GM21737 (cell line): ENCODE data around the gene SEPTIN3.
A peak's percentile ranks its signal among the peaks of the same experiment; 100 is the strongest.

Source experiments
- ATAC-seq: cut with Tn5 transposase; IDR thresholded peaks from one replicate; pipeline ENCODE4 v1.9.1; 2021; ENCODE audit warnings: mild to moderate bottlenecking, moderate library complexity; ENCODE audit not compliant: unreplicated experiment

The SEPTIN3 gene

DNA sequence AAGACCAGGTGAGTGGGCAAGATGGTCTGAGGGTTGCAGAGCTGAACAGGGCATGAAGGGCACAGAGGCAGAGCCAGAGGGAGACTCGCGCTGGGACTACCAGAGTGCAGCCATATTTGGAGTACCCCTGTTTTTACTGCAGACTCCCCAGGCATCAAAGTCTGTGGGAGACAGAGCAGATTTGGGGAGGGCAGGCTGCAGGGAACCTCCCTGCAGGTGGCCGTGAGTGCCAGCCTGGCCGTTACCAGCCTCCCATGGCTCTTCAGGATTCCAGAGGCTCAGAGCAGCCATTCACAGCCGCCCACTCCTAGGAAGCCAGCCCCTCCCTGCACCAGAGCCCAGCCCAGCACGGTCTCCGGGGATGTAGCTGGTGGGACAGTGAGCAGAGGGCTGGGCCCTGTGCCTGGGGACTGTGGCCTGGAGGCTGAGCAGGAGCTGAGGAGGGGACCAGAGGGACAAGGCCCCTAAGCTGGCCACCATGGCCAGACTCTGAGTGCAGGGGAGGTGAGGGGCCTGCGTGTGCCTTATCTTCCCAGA is at the start of gene SEPTIN3:
Gene SEPTIN3 (plus strand): TSS at position 334 of the 537 bp plus-strand sequence. CDS start 2,050 bp downstream, outside the sequence.
- no peak for ATAC-seq

- ATAC-seq: peak; percentile 20
Observed at GRCh38 chr22:41920271-41920976, 48.8 kb upstream of the SEPTIN3 start.

- no peak for ATAC-seq
Observed at GRCh38 chr22:41922328-41922727, 46.9 kb upstream of the SEPTIN3 start.

DNA sequence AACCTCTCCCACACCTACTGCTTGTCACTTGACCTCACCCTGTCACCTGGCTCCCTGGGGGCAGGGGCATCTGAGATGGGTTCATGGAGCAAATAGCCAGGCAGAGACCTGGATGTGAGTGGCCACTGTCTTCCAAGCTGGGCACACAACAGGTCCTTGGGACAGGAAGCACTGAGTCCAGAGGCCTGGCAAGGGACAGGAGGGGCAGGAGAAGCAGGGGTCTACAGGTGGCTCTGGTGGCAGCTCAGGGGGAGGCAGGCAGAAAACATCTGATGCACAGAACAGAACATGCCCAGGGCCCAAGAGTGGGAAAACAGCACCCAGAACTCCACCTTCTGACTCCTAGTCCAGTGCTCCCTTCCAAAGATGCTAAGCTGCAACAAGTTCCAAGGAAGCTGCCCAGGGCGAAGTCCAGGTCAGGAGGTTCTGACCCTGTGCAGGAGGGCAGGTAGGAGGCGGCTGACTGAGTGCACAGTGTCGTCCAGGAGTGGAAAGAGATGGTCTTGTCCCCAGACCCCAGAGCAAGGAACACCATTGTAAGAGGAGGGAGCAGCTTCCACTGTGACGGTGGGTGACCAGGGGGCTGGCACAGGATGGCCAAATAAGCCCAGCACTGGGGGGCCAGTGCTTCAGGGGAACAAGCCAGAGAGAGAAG is 46.2 kb upstream of the SEPTIN3 start:
- no peak for ATAC-seq

DNA sequence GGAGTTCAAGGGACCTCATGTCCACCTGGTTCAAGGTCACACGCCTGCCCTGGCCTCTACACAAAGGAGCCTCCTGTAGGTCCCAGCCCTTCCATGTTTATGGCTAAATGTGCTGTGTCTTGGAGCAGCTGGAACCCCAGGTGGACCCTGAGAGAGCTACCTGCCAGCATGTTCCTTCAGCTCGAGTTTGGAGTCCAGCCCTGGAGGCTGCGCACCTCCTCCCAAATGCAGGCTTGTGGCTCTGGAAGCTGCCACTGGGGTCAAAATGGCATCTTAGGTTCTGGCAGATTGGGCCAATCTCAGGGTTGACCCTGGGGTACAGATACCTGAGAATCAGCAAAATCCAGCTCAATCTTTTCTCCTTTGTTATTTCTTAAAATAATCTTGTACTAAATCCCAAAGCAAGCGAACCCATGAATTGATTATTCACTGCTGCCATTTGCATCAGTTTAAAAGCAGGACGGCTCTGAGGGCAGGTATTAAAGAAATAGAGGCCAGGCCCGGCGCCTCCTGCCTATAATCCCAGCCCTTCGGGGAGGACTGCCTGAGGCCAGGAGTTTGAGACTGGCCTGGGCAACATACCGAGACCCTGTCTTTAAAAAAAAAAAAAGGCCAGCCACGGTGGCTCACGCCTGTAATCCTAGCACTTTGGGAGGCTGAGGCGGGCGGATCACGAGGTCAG is 45.5 kb upstream of the SEPTIN3 start:
- no peak for ATAC-seq

DNA sequence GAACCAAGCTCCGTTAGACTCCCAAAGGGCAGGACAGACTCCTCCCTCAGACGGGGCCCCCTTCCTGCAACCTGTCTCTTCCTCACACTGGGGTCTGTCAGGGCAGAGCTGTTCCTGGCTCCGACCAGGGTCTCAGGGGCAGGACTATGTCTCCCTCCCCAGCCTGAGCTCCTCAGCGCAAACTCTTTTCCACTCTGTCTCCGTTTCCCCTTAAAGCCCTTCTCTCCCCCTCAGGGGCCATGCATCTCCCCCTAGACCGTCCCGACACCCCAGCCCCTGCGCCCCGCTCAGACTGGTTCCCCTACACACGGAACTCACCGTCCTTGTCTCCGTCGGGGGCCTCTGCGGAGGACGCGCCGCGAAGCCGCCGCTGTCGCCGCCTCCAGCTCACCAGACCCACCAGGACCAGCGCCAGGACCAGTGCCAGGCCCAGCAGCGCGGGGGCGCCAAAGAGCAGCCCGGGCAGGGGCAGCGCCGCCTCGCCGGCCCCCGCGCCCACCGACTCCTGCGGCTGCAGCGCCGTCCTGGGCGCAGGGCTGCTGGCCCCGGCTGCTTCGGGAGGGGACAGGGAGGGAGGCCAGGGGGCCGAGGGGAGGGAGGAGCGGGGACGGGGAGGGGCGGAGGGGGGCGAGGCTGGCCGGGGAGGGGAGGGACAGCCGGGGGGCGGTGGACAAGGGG is 43.3 kb upstream of the SEPTIN3 start:
- ATAC-seq: no peak

GRCh38 chr22:41927813-41928212 is 41.4 kb upstream of the SEPTIN3 start:
- ATAC-seq: no peak

GRCh38 chr22:41928593-41929417 is 40.4 kb upstream of the SEPTIN3 start:
- no peak for ATAC-seq

GRCh38 chr22:41929418-41929810 is 39.8 kb upstream of the SEPTIN3 start:
- ATAC-seq: no peak

DNA sequence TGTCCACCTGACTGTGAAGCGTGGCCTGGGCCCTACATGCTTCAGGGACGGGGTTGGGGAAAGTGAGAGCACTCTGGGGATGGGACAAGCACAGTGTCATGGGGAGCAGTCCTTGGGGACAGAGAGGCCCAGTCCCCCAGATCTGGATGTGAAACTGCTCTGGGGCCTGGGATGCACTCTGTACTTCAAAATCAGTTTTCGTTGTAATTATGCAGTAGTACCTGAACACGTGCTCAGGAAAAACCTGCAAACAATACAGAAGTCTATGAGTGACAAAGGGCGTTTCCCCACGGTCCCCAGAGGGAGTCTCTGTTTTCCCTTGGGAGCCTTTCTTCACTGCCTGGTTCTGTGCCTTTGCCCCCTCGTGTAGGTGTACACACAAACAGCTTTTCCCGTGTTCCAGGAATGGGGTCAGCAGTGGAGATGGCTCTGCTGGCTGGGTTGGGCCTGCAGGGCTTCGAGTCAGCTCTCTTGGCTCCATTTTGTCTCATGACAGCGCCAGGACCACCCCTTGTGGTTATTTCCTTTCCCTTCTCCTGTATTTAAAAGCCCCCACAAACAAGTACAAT is 37.5 kb upstream of the SEPTIN3 start:
- ATAC-seq: no peak

DNA sequence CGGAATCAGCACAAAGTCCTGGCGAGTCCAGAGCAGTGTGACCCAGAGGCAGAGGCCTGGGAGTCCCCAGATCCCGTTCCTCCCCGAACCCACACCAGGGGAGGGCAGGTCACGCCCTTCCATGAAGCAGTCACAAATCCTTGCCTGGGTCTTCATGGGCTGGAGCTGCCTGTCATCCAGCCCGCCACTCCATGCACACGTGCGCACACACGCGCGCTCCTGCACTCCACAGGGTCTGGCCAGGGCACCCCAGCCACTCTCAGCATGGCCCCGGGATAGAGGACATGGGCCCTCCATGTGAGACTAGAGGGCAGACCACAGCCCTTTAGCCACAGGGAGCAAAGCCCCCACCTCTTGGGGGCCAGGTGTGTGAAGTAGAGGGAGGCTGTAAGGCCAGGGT is 36.9 kb upstream of the SEPTIN3 start:
- no peak for ATAC-seq

DNA sequence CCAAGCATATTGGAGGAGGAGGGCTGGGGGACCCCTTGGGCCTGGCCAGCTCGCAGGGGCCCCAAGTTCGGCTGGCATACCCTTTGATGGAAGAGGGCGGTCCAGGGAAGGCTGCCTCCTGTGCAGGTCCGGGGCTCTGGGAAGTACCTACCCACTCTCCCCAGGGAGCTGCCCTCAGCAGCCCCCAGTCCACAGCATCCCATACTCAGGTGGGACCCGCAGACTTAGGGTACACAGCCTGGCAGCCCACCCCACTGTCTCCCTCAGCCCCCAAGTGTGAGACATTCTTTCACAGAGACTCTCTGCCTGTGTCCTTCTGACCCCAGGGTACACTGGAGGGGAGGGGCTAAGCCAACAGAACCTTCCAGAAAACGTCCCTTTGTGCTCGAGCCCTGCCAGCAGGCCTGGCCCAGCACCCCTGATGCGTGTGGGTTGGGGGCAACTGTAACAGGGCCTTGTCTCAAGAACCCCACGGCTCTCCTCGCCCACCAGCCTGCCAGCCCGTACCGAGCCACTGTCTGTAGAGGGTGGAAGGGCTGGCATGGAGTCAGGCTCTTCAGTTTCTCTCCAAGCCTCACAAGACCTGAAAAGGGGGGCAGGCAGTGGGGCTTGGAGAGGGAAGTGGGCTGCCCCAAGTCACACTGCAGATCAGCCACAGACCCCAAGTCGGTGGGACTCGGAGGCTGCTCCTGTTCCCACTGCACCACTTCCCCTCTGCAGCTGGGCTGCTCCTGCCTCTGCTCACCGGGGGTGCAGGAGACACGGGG is 35.6 kb upstream of the SEPTIN3 start:
- no peak for ATAC-seq

DNA sequence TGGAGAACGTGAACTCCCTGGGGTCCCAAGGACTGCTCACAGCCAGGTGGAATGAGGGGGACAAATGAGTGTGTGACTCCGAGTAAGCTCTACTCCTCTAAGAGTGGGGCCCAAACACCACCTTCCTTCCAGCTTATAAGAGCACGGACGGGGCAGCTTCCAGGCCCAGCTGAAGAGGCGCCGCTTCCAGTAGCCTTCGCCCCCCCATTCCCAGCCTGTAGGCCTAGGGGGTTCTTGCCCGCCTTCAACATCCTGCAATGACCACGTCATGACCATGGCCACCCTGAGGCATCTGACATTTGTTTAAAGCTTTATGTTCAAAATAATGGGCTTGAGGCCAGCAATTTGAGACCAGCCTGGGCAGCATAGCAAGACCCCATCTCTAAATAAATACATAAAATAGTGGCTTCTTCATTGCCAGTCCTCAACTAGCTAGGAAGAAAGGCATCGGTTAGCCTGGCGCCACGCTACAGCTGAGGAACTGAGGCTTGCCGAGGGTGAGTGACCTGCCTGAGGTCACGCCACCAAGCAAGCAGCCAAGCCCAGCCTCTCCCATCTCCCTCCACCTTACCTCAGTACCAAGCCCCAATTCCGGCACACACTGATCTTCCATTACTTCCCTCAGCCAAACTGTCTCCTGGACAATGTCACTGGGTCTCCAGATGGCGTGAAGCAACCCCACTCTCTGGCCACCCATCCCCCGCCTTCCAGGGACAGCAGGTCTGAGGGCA is 34.8 kb upstream of the SEPTIN3 start:
- ATAC-seq: no peak

DNA sequence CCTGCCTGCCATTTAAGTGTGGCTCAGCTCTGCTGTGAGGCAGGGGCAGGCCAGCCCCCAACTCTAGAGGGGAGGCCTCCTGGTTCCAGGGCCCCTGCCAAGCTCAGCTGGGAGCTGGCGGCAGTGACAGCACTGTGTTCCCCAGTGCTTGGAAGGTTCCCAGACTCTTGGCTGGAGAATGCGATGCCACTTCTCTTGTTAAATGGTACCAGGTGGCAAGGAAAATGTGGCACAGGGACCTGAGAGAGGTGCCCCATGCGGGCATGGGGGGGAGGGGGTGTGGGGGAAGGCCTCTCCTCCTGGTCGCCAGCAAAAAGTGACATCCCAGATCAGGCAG is 34.3 kb upstream of the SEPTIN3 start:
- ATAC-seq: no peak

GRCh38 chr22:41935509-41935908 is 33.7 kb upstream of the SEPTIN3 start:
- ATAC-seq: no peak

- ATAC-seq: no peak
Observed at GRCh38 chr22:41936894-41937169, 32.4 kb upstream of the SEPTIN3 start.

DNA sequence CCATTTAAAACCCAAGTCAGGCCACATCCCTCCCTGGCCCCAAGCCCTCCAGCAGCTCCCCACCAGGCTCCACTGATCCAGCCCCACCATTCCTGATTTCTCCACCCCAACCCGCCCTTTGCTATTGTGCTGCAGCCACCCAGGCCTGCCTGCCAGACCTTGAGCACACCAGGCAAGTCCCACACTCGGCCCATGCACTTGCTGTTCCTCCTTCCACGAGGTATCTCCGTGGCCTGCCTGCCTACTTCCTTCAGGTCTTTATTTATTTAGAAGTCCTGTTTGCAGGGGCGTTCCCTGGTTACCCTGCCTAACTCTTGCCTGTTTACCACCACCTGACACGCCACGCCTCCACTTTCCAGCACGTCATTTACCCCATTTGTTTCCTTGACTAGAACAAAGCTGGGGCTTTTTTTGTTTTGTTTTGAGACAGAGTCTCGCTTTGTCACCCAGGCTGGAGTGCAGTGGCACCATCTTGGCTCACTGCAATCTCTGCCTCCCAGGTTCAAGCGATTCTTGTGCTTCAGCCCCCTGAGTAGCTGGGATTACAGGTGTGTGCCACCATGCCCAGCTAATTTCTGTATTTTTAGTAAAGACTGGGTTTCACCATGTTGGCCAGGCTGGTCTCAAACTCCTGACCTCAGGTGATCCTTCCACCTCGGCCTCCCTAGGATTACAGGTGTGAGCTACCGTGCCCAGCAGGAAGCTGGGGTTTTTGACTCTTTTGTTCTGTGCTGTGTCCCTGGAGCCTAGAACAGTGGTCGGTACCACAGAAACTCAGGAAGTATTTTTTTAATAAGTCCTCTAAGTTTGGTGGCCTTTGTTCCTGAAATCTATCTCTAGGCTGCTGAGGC is 29.0 kb upstream of the SEPTIN3 start:
- peak; percentile 45 for ATAC-seq
